Gastrocnemius medialis (tissue), 4 donors: ENCODE data around the gene LMTK3. TPM values are rescaled to one million over a fixed set of nuclear protein-coding genes. Genes with fewer than 3 reads are reported as not detected.

Source experiments
- ATAC-seq, 2 donors: fragments of 150-250 bp; one replicate each; pipeline ENCODE4 v1.9.1; 2016
- DNase-seq, 2 donors: peaks; one replicate each; pipeline ENCODE4 v3.0.0-alpha.2; 2019
- H3K27ac ChIP-seq, 4 donors: fragments of 200-600 bp; sonication (generic); 1 replicate in 1 of 4; 2 replicates in 3 of 4; pipeline ENCODE4 v1.5.1; 2016 to 2018; ENCODE audit warnings: mild to moderate bottlenecking in 2 of 4, moderate library complexity in 1 of 4
- H3K27me3 ChIP-seq, 3 donors: fragments of 200-600 bp; sonication (generic) in 2 of 3; 1 replicate in 1 of 3; 2 replicates in 2 of 3; pipeline versions ENCODE4 v1.5.1 to v1.6.0; 2016 to 2019; ENCODE audit warnings: mild to moderate bottlenecking in 1 of 3, moderate library complexity in 1 of 3
- H3K36me3 ChIP-seq, 2 donors: fragments of 200-600 bp; sonication (generic) in 1 of 2; one replicate each; pipeline ENCODE4 v1.5.1; 2017 to 2018
- H3K4me1 ChIP-seq, 2 donors: fragments of 200-600 bp; sonication (generic) in 1 of 2; one replicate each; pipeline ENCODE4 v1.5.1; 2016 to 2017; ENCODE audit warnings: mild to moderate bottlenecking in 2 of 2
- H3K4me3 ChIP-seq, 4 donors: fragments of 200-600 bp; sonication (generic) in 3 of 4; 1 replicate in 1 of 4; 2 replicates in 3 of 4; pipeline ENCODE4 v1.5.1; 2016 to 2019; ENCODE audit warnings: mild to moderate bottlenecking in 2 of 4
- H3K9me3 ChIP-seq, 3 donors: fragments of 200-600 bp; sonication (generic) in 2 of 3; 1 replicate in 1 of 3; 2 replicates in 2 of 3; pipeline ENCODE4 v1.5.1; 2016 to 2019
- CTCF ChIP-seq, 5 experiments: fragments of 450-650 bp in 3 of 5; fragments of 200-600 bp in 2 of 5; sonication (generic) in 2 of 5; IDR thresholded peaks in 4 of 5; conservative IDR thresholded peaks in 1 of 5; 1 replicate in 4 of 5; 2 replicates in 1 of 5; pipeline ENCODE4 v1.5.1; 2016 to 2019; ENCODE audit warnings: antibody characterized with exemption in 5 of 5, mild to moderate bottlenecking in 3 of 5, moderate library complexity in 3 of 5
- POLR2A ChIP-seq, 2 donors: fragments of 450-650 bp; IDR thresholded peaks; one replicate each; pipeline ENCODE4 v1.6.1; 2017; ENCODE audit warnings: antibody characterized with exemption in 2 of 2, mild to moderate bottlenecking in 2 of 2, moderate library complexity in 2 of 2
- in situ Hi-C, 4 donors: fragments of 200-750 bp; cut with MboI; loops; one replicate each; pipeline versions ENCODE4 v1.15.0 to v1.8.0; 2017; ENCODE audit warnings: low sequenced_read_pairs in 4 of 4
- intact Hi-C: fragments of 100-400 bp; cut with DNase I; formaldehyde crosslinking; loops from one replicate; pipeline ENCODE4 v1.15.1; 2023; ENCODE audit warnings: low total_unique reads
- total RNA-seq, 4 donors: library from RNA; depleted of rRNA; stranded (reverse); fragments of >200 nt; gene quantifications; one replicate each; pipeline versions ENCODE4 v1.1.0 to v1.2.3, GENCODE V29; 2016

The LMTK3 gene
- total RNA-seq, 4 donors from 2014 or later, result not detected

GRCh38 chr19:48484931-48485612 is 26.6 kb downstream of the LMTK3 start:
- Histone ChIP-seq H3K27me3 (peaks cover 0 to 2% (median 1%) of the 10 kb centered on the region in 3 donors), H3K36me3 (no peaks in the 10 kb centered on the region), H3K27ac (no peak overlapping the region), H3K9me3 (no peaks in the 10 kb centered on the region), H3K4me1 (peaks cover 21 to 27% of the 10 kb centered on the region in 2 donors), H3K4me3 (no peak overlapping the region)
- in situ Hi-C loops (no loop called here), intact Hi-C loops (no loop called here)
- DNase-seq (no peak), ATAC-seq (no peak)
- no peak for TF ChIP-seq POLR2A (IDR thresholded peaks at IDR 0.05)
- no peak for TF ChIP-seq CTCF (IDR thresholded peaks at IDR 0.05 in 4 of 5, conservative IDR thresholded peaks at IDR 0.05 in 1 of 5)

- H3K4me3 ChIP-seq, result no peak overlapping the region
- H3K9me3 ChIP-seq, result no peaks in the 10 kb centered on the region
- intact Hi-C loops, result no loop called here
- H3K27me3 ChIP-seq, result no peaks in the 10 kb centered on the region
- DNase-seq (no peak), ATAC-seq (no peak)
- H3K27ac ChIP-seq, result no peak overlapping the region
- peaks cover 24 to 30% of the 10 kb centered on the region in 2 donors for H3K4me1 ChIP-seq
- TF ChIP-seq POLR2A (IDR thresholded peaks at IDR 0.05) (no peak), CTCF (IDR thresholded peaks at IDR 0.05 in 4 of 5, conservative IDR thresholded peaks at IDR 0.05 in 1 of 5) (no peak)
- H3K36me3 ChIP-seq, result no peaks in the 10 kb centered on the region
- in situ Hi-C loops, result no loop called here
Observed at GRCh38 chr19:48484247-48484893, 27.3 kb downstream of the LMTK3 start.

DNA sequence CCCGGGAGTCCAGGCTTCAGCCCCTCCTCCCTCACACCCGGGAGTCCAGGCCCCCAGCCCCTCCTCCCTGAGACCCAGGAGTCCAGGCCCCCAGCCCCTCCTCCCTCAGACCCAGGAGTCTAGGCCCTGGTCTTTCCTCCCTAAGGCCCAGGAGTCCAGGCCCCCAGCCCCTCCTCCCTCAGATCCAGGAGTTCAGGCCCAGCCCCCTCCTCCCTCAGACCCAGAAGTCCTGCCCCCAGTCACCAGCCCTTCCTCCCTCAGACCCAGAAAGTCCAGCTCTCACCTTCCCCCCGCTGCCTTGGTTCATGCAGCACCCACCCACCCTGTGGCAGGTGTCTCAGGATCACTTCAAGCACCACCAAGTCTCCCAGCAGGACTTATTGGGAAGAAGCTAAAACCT is 28.3 kb downstream of the LMTK3 start:
- DNase-seq, result no peak
- no peaks in the 10 kb centered on the region for H3K9me3 ChIP-seq
- no peak for TF ChIP-seq POLR2A (IDR thresholded peaks at IDR 0.05)
- TF ChIP-seq CTCF (IDR thresholded peaks at IDR 0.05 in 4 of 5, conservative IDR thresholded peaks at IDR 0.05 in 1 of 5), result no peak
- peaks cover 22 to 29% of the 10 kb centered on the region in 2 donors for H3K4me1 ChIP-seq
- in situ Hi-C loops, result no loop called here
- intact Hi-C loops, result no loop called here
- H3K36me3 ChIP-seq, result peaks cover 0 to 5% of the 10 kb centered on the region in 2 donors
- ATAC-seq, result no peak
- no peak overlapping the region for H3K27ac ChIP-seq
- no peak overlapping the region for H3K4me3 ChIP-seq
- no peaks in the 10 kb centered on the region for H3K27me3 ChIP-seq

DNA sequence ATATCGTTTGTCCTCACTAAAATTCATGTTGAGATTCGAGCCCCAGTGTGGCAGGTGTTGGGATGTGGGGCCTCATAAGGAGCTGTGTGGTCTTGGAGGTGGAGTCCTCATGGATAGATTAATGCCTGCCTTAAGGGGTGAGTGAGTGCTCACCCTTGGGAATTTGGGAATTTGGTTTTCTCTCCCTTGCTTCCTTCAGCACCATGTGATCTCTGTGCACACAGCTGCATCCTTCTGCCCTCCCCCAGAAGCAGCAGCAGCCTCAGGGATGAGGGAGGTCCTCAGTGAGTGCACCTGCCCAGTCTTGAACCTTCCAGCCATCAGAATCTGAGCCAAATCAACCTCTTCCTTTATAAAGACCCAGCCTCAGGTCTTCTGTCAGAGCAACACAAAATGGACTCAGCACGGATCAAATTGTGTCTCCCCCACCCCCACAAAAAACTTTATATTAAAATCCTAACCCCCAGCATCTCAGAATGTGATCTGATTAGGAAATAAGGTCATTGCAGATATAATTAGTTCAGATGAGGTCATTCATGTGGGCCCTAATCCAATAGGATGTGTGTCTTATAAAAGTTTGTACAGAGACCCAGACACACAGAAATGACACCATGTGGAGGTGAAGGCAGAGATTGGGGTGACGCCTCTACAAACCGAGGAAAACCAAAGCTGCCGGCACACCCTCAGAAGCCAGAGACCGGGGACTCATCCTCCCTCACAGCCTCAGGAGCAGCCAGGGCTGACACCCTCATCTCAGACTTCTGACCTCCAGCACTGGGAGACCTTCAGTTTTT is 29.6 kb downstream of the LMTK3 start:
- H3K4me3 ChIP-seq, result no peak overlapping the region
- no peaks in the 10 kb centered on the region for H3K9me3 ChIP-seq
- intact Hi-C loops (no loop called here), in situ Hi-C loops (no loop called here)
- no peak for TF ChIP-seq POLR2A (IDR thresholded peaks at IDR 0.05)
- no peak for TF ChIP-seq CTCF (IDR thresholded peaks at IDR 0.05 in 4 of 5, conservative IDR thresholded peaks at IDR 0.05 in 1 of 5)
- peaks cover 0 to 17% of the 10 kb centered on the region in 2 donors for H3K36me3 ChIP-seq
- H3K27me3 ChIP-seq, result no peaks in the 10 kb centered on the region
- H3K4me1 ChIP-seq, result peaks cover 20 to 21% of the 10 kb centered on the region in 2 donors
- no peak overlapping the region for H3K27ac ChIP-seq
- no peak for ATAC-seq
- no peak for DNase-seq
